ENCODE measurements around the gene TBC1D19.

Gene TBC1D19

GRCh38 chr4:26757751-26758150 lies 173.9 kb downstream of the TBC1D19 start:
- DNase-seq (no peak), ATAC-seq (no peak)
- Mint-ChIP-seq H3K27ac (no peak overlapping the region), H3K27me3 (no peaks in the 10 kb centered on the region), H3K4me3 (no peak overlapping the region), H3K4me1 (peaks cover 5% of the 10 kb centered on the region), H3K9me3 (no peaks in the 10 kb centered on the region)

DNA sequence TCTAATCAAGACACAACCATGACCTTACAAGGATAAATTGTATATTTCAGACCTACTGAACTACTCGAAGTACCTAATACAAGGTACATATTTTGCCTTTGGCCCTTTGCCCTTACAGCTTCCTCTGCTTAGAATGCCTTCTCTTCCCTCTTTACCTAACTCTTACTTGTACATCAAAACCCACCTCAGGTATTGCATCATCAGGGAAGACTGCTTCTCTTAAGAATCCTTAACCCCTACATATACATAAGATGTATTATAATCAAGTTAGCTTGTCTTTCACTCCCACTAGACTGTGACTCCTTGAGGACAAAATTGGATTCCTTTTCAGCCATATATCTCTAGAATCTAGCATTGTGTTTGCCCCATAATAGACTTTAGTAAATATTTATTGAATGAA lies 175.0 kb downstream of the TBC1D19 start:
- Mint-ChIP-seq H3K27me3 (no peaks in the 10 kb centered on the region), H3K27ac (no peak overlapping the region), H3K9me3 (no peaks in the 10 kb centered on the region)

GRCh38 chr4:26762650-26763049 lies 178.8 kb downstream of the TBC1D19 start:
- ATAC-seq (no peak), DNase-seq (no peak)
- no peaks in the 10 kb centered on the region for H3K9me3 Mint-ChIP-seq
- H3K27me3 Mint-ChIP-seq, result no peaks in the 10 kb centered on the region
- no peak overlapping the region for H3K27ac Mint-ChIP-seq
- no peak overlapping the region for H3K4me3 Mint-ChIP-seq
- H3K4me1 Mint-ChIP-seq, result peaks cover 5% of the 10 kb centered on the region

More for the DNA sequence above, 175.0 kb downstream of the TBC1D19 start:
- DNase-seq (no peak), ATAC-seq (no peak)
- Mint-ChIP-seq H3K4me1 (peaks cover 5% of the 10 kb centered on the region), H3K4me3 (no peak overlapping the region)

DNA sequence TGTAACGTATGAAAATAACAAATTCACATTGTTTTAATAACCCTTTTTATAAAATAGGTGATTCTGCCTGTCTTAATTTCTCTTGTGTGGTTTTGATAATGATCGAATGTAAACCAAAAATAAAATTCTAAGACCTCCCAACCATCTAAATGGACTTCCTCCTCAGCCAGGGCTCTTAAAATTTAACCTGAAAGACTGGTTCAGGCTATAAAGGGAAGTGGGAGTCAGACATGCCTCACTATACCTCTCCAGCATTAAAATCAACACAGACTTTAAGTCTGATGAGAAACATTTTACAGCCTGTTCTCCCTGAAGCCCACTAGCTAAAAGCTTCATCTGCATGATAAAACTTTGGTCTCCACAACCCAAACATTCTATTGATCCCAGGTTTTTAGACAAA lies 179.2 kb downstream of the TBC1D19 start:
- H3K27me3 Mint-ChIP-seq, result no peaks in the 10 kb centered on the region
- no peak for DNase-seq
- no peak overlapping the region for H3K4me3 Mint-ChIP-seq
- no peaks in the 10 kb centered on the region for H3K9me3 Mint-ChIP-seq
- peaks cover 5% of the 10 kb centered on the region for H3K4me1 Mint-ChIP-seq
- no peak overlapping the region for H3K27ac Mint-ChIP-seq
- ATAC-seq, result no peak

GRCh38 chr4:26763648-26764047 lies 179.8 kb downstream of the TBC1D19 start:
- Mint-ChIP-seq H3K27me3 (no peaks in the 10 kb centered on the region), H3K4me3 (no peak overlapping the region), H3K4me1 (peaks cover 5% of the 10 kb centered on the region), H3K9me3 (no peaks in the 10 kb centered on the region), H3K27ac (no peak overlapping the region)
- DNase-seq (no peak), ATAC-seq (no peak)

DNA sequence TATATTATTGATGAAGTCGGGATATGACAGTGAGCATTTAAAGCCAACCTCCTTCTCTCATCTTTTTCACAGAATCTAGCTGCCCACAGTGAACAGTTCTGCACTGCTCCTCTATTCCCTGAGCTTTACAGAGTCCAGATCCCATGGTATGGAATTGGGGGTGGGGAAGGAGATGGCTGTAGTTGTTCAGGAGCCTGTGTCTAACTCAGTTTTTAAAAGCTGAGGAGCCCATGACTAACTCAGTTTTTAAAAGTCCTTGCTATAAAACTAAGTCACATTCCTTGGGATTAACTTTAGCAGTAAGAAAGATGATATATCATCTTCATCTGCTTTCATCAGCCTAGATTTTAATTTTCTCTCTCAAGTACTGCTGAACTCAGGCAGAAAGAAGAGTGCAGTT lies 180.3 kb downstream of the TBC1D19 start:
- DNase-seq (no peak), ATAC-seq (no peak)
- H3K9me3 Mint-ChIP-seq, result no peaks in the 10 kb centered on the region
- H3K27ac Mint-ChIP-seq, result no peak overlapping the region
- H3K4me1 Mint-ChIP-seq, result peaks cover 5% of the 10 kb centered on the region
- H3K4me3 Mint-ChIP-seq, result no peak overlapping the region
- no peaks in the 10 kb centered on the region for H3K27me3 Mint-ChIP-seq

DNA sequence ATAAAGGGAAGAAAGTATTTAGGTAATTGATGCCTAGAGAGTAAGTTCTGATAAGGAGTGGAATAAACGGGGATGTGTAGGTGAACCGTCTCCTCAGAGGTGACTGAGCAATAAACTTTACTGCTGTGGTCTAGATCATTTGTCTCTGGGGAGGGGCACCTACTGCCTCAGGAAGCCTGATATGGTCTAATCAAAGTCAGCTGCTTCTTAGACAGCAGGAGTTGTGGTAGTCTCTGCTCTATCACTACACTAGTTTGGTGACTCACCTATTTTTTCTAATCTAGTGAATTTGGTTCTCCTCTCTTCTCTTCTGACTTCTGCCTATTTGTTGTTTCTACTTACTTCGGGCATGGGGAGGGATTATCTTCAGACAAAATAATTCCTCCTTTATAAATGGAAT lies 181.6 kb downstream of the TBC1D19 start:
- ATAC-seq (no peak), DNase-seq (no peak)
- no peaks in the 10 kb centered on the region for H3K27me3 Mint-ChIP-seq
- no peak overlapping the region for H3K4me3 Mint-ChIP-seq
- H3K27ac Mint-ChIP-seq, result no peak overlapping the region
- H3K9me3 Mint-ChIP-seq, result no peaks in the 10 kb centered on the region
- H3K4me1 Mint-ChIP-seq, result peaks cover 5% of the 10 kb centered on the region

GRCh38 chr4:26766141-26766540 lies 182.3 kb downstream of the TBC1D19 start:
- Mint-ChIP-seq H3K4me3 (no peak overlapping the region), H3K4me1 (peaks cover 5% of the 10 kb centered on the region), H3K27me3 (no peaks in the 10 kb centered on the region), H3K27ac (no peak overlapping the region), H3K9me3 (no peaks in the 10 kb centered on the region)
- DNase-seq (no peak), ATAC-seq (no peak)

- Mint-ChIP-seq H3K9me3 (no peaks in the 10 kb centered on the region), H3K4me1 (no peaks in the 10 kb centered on the region), H3K27ac (no peak overlapping the region), H3K4me3 (no peak overlapping the region), H3K27me3 (no peaks in the 10 kb centered on the region)
- DNase-seq, result no peak
- ATAC-seq, result no peak
These were observed 188.4 kb downstream of the TBC1D19 start for GRCh38 chr4:26772096-26772873.

- DNase-seq, result no peak
- H3K4me1 Mint-ChIP-seq, result no peaks in the 10 kb centered on the region
These were observed 195.3 kb downstream of the TBC1D19 start for GRCh38 chr4:26779224-26779623.

GRCh38 chr4:26779674-26780073 lies 195.8 kb downstream of the TBC1D19 start:
- Mint-ChIP-seq H3K9me3 (no peaks in the 10 kb centered on the region), H3K27me3 (no peaks in the 10 kb centered on the region), H3K4me1 (no peaks in the 10 kb centered on the region), H3K4me3 (no peak overlapping the region), H3K27ac (no peak overlapping the region)
- ATAC-seq (no peak), DNase-seq (no peak)

More at GRCh38 chr4:26779224-26779623, 195.3 kb downstream of the TBC1D19 start:
- no peaks in the 10 kb centered on the region for H3K9me3 Mint-ChIP-seq
- ATAC-seq, result no peak
- H3K27ac Mint-ChIP-seq, result no peak overlapping the region
- no peaks in the 10 kb centered on the region for H3K27me3 Mint-ChIP-seq
- no peak overlapping the region for H3K4me3 Mint-ChIP-seq

DNA sequence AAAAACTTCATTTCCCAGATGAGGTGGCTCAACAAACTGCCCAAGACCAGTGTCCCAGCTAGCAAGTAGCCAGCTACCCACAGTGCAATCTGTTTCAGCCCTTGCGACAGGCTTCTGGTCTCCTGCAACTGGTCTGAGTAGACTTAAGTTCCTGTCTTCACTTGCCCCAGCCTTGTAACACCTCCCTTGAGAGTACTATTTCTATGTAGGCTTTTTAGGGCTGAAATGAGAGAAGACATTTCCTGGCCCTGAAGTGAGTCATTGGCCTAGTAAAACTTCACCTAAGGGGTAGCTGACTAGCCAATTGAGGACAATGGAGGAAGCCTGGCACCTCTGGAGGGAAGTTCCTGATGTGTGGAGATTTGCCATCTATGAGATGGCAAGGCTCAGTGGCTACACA lies 196.7 kb downstream of the TBC1D19 start:
- no peaks in the 10 kb centered on the region for H3K9me3 Mint-ChIP-seq
- H3K4me1 Mint-ChIP-seq, result no peaks in the 10 kb centered on the region
- no peaks in the 10 kb centered on the region for H3K27me3 Mint-ChIP-seq
- H3K4me3 Mint-ChIP-seq, result no peak overlapping the region
- ATAC-seq (peak; percentile 63), DNase-seq (no peak)
- no peak overlapping the region for H3K27ac Mint-ChIP-seq

GRCh38 chr4:26782168-26782829 lies 198.4 kb downstream of the TBC1D19 start:
- Mint-ChIP-seq H3K4me3 (no peak overlapping the region), H3K27ac (no peak overlapping the region), H3K27me3 (no peaks in the 10 kb centered on the region), H3K9me3 (no peaks in the 10 kb centered on the region), H3K4me1 (peaks cover 1% of the 10 kb centered on the region)
- no peak for DNase-seq
- no peak for ATAC-seq

DNA sequence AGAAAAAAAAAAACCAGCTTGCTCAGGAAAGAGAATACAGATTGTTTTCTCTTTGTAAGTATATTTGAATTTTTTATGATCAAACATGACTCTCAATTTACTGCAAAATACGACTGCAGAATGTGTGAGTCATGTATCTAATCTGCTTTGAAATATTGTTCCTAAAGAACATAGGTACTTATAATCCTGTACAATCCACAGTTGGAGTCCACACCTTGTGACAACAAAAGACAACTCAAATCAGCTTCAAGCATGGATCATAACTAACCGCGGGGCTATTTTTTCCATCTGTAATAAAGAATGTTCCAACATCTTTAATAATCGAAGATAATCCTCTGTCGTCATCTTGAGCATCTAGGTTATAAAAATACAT lies 198.9 kb downstream of the TBC1D19 start:
- Mint-ChIP-seq H3K9me3 (no peaks in the 10 kb centered on the region), H3K4me1 (peaks cover 7% of the 10 kb centered on the region), H3K27me3 (no peaks in the 10 kb centered on the region), H3K27ac (no peak overlapping the region), H3K4me3 (no peak overlapping the region)
- no peak for ATAC-seq
- no peak for DNase-seq

- H3K27me3 Mint-ChIP-seq, result no peaks in the 10 kb centered on the region
These were observed 200.5 kb downstream of the TBC1D19 start for GRCh38 chr4:26784207-26784865.

DNA sequence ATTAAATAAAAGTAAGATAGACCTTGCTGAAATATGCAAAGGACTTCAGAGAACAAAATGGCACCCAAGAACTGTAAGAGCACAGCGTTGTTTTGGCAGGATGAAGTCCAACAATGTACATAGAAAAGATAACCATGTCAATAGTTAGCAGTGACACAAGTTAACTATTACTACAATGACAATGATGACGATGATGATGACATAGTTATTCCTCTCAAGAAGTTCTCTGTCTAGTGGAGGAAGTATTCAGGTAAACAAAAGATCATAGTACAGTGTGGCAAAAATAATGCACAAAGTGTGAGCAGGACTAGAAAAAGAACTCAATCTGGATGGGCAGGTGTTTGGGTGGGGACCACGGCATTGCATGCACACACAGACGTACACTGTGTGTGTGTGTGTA lies 201.4 kb downstream of the TBC1D19 start:
- no peak overlapping the region for H3K27ac Mint-ChIP-seq
- H3K27me3 Mint-ChIP-seq, result no peaks in the 10 kb centered on the region
- H3K4me3 Mint-ChIP-seq, result no peak overlapping the region
- DNase-seq, result no peak
- ATAC-seq, result no peak
- peaks cover 15% of the 10 kb centered on the region for H3K4me1 Mint-ChIP-seq
- no peaks in the 10 kb centered on the region for H3K9me3 Mint-ChIP-seq

More at GRCh38 chr4:26784207-26784865, 200.5 kb downstream of the TBC1D19 start:
- Mint-ChIP-seq H3K27ac (no peak overlapping the region), H3K9me3 (no peaks in the 10 kb centered on the region), H3K4me1 (peaks cover 15% of the 10 kb centered on the region), H3K4me3 (no peak overlapping the region)
- DNase-seq (no peak), ATAC-seq (no peak)
